Neural cell (in vitro differentiated cells): Measurements from ENCODE around the gene WDHD1. TPM values are rescaled to one million over a fixed set of nuclear protein-coding genes. Genes with fewer than 3 reads are reported as not detected.

ENCODE experiments used
- H2AFZ ChIP-seq: fragments of 200-600, 300-800 bp; sonication (generic), shearing (Covaris generic); 2 replicates; pipeline ENCODE4 v1.6.0; 2014; ENCODE audit warnings: low read depth, mild to moderate bottlenecking, antibody characterized with exemption, low read length, moderate library complexity
- H3F3A ChIP-seq: fragments of 200-600 bp; shearing (Covaris generic); 2 replicates; pipeline ENCODE4 v1.6.1; 2016; ENCODE audit warnings: mild to moderate bottlenecking, moderate library complexity, mixed read lengths, antibody characterized with exemption, low read length; ENCODE audit not compliant: insufficient read depth, poor library complexity, severe bottlenecking
- H3K27ac ChIP-seq: fragments of 200-600, 300-800 bp; sonication (generic), shearing (Covaris generic); 2 replicates; pipeline ENCODE4 v1.5.1; 2014; ENCODE audit warnings: mild to moderate bottlenecking, low read length, moderate library complexity
- H3K27me3 ChIP-seq: fragments of 300-800, 200-600 bp; sonication (generic), shearing (Covaris generic); 2 replicates; pipeline ENCODE4 v1.6.0; 2014; ENCODE audit warnings: mild to moderate bottlenecking, low read depth, low read length, moderate library complexity; ENCODE audit not compliant: insufficient read depth
- H3K36me3 ChIP-seq: fragments of 300-800, 200-600 bp; sonication (generic), shearing (Covaris generic); 2 replicates; pipeline ENCODE4 v1.5.1; 2014; ENCODE audit warnings: mild to moderate bottlenecking, antibody characterized with exemption, low read length, moderate library complexity; ENCODE audit not compliant: insufficient read depth
- H3K4me2 ChIP-seq: fragments of 300-800, 200-600 bp; sonication (generic), shearing (Covaris generic); 2 replicates; pipeline ENCODE4 v1.6.0; 2014; ENCODE audit warnings: mild to moderate bottlenecking, low read length
- H3K4me3 ChIP-seq: fragments of 300-800, 200-600 bp; sonication (generic), shearing (Covaris generic); 2 replicates; pipeline ENCODE4 v1.5.1; 2014; ENCODE audit warnings: mild to moderate bottlenecking, low read length, moderate library complexity
- H3K79me2 ChIP-seq: fragments of 200-600 bp; shearing (Covaris generic); replicated peaks from 2 replicates; pipeline ENCODE4 v1.6.0; 2014; ENCODE audit warnings: mild to moderate bottlenecking, low read length, moderate library complexity; ENCODE audit not compliant: insufficient read depth
- H3K9ac ChIP-seq: fragments of 300-800, 200-600 bp; sonication (generic), shearing (Covaris generic); 2 replicates; pipeline ENCODE4 v1.6.1; 2016; ENCODE audit warnings: mild to moderate bottlenecking, low read length, mixed read lengths
- H3K9me2 ChIP-seq: fragments of 200-600 bp; shearing (Covaris generic); 2 replicates; pipeline ENCODE4 v1.6.1; 2016; ENCODE audit warnings: mild to moderate bottlenecking, low read length, mixed read lengths; ENCODE audit not compliant: insufficient read depth
- H3K9me3 ChIP-seq: fragments of 200-600, 300-800 bp; sonication (generic), shearing (Covaris generic); 2 replicates; pipeline ENCODE4 v1.6.1; 2016; ENCODE audit warnings: mild to moderate bottlenecking, mixed run types, low read length, moderate library complexity, mixed read lengths
- H4K20me1 ChIP-seq: fragments of 200-600 bp; shearing (Covaris generic); 2 replicates; pipeline ENCODE4 v1.6.1; 2016; ENCODE audit warnings: mild to moderate bottlenecking, mixed run types; ENCODE audit not compliant: insufficient read depth
- CTCF ChIP-seq: fragments of 450-650 bp; IDR thresholded peaks from 2 replicates; pipeline ENCODE4 v1.5.1; 2014; ENCODE audit warnings: antibody characterized with exemption, mild to moderate bottlenecking, moderate library complexity; ENCODE audit not compliant: poor library complexity, severe bottlenecking
- EP300 ChIP-seq: fragments of 450-650 bp; conservative IDR thresholded peaks from 2 replicates; pipeline ENCODE4 v1.6.1; 2014; ENCODE audit warnings: antibody characterized with exemption, mild to moderate bottlenecking, moderate library complexity; ENCODE audit not compliant: poor library complexity, severe bottlenecking
- EZH2 ChIP-seq: fragments of 200-600, 300-800 bp; shearing (Covaris generic), sonication (generic); IDR thresholded peaks from 2 replicates; pipeline ENCODE4 v1.6.1; 2014; ENCODE audit warnings: antibody characterized with exemption, low read length, borderline replicate concordance, mild to moderate bottlenecking; ENCODE audit not compliant: insufficient read depth, poor library complexity, severe bottlenecking
- MXI1 ChIP-seq: fragments of 450-650 bp; conservative IDR thresholded peaks from 2 replicates; pipeline ENCODE4 v1.6.1; 2014; ENCODE audit warnings: antibody characterized with exemption, mild to moderate bottlenecking; ENCODE audit not compliant: poor library complexity, severe bottlenecking
- POLR2AphosphoS5 ChIP-seq: IDR thresholded peaks from 2 replicates; pipeline ENCODE4 v1.6.1; 2012
- RAD21 ChIP-seq: fragments of 450-650 bp; conservative IDR thresholded peaks from 2 replicates; pipeline ENCODE4 v1.6.1; 2014; ENCODE audit warnings: antibody characterized with exemption, mild to moderate bottlenecking, moderate library complexity
- REST ChIP-seq: IDR thresholded peaks from 2 replicates; pipeline ENCODE4 v1.6.1; 2012; ENCODE audit warnings: borderline replicate concordance
- SMC3 ChIP-seq: fragments of 450-650 bp; conservative IDR thresholded peaks from 2 replicates; pipeline ENCODE4 v1.6.1; 2014; ENCODE audit warnings: antibody characterized with exemption, mild to moderate bottlenecking, moderate library complexity; ENCODE audit not compliant: poor library complexity
- TAF1 ChIP-seq: IDR thresholded peaks from 2 replicates; pipeline ENCODE4 v1.6.1; 2012; ENCODE audit warnings: low read depth
- polyA plus RNA-seq: library from polyadenylated mRNA; depleted of rRNA; stranded (reverse); fragments of >200 nt; gene quantifications from 2 replicates; pipeline ENCODE4 v1.2.3, GENCODE V29; 2014

The WDHD1 gene
- polyA plus RNA-seq, 1 donor from 2014 or later, result 8.0 TPM

- Histone ChIP-seq H3K4me2 (no peak overlapping the region), H3F3A (no peaks in the 10 kb centered on the region), H3K36me3 (no peaks in the 10 kb centered on the region), H3K27me3 (no peaks in the 10 kb centered on the region), H3K9me3 (no peaks in the 10 kb centered on the region), H4K20me1 (no peaks in the 10 kb centered on the region), H3K9me2 (no peaks in the 10 kb centered on the region), H3K9ac (no peak overlapping the region), H3K4me3 (no peak overlapping the region), H3K27ac (no peak overlapping the region), H2AFZ (no peak overlapping the region), H3K79me2 (no peaks in the 10 kb centered on the region)
- TF ChIP-seq MXI1 (no peak), SMC3 (no peak), EZH2 (no peak), CTCF (no peak), TAF1 (no peak), REST (no peak), POLR2AphosphoS5 (no peak), EP300 (no peak), RAD21 (no peak)
Observed at GRCh38 chr14:54890788-54891187, 136.1 kb downstream of the WDHD1 start.

- Histone ChIP-seq H3K79me2 (no peaks in the 10 kb centered on the region), H4K20me1 (no peaks in the 10 kb centered on the region), H3K9me2 (no peaks in the 10 kb centered on the region), H3K9me3 (no peaks in the 10 kb centered on the region), H3K27ac (no peak overlapping the region), H3K36me3 (no peaks in the 10 kb centered on the region), H3K9ac (no peak overlapping the region), H3K27me3 (no peaks in the 10 kb centered on the region), H3K4me2 (no peak overlapping the region), H2AFZ (no peak overlapping the region), H3K4me3 (no peak overlapping the region), H3F3A (no peaks in the 10 kb centered on the region)
- no peak for TF ChIP-seq SMC3
- TF ChIP-seq TAF1, result no peak
- TF ChIP-seq POLR2AphosphoS5, result no peak
- no peak for TF ChIP-seq REST
- TF ChIP-seq EZH2, result no peak
- TF ChIP-seq RAD21, result no peak
- no peak for TF ChIP-seq MXI1
Observed at GRCh38 chr14:54889919-54890318, 137.0 kb downstream of the WDHD1 start.

Other genes with a start within 250 kb of the WDHD1 start
- 4.9 and 5.0 TPM in 2 replicates for gene GCH1, start 124.3 kb downstream of the WDHD1 start, polyA plus RNA-seq
- gene SOCS4, start 137 bp upstream of the WDHD1 start, polyA plus RNA-seq, result 25.2 and 27.3 TPM in 2 replicates
- 35.4 and 37.6 TPM in 2 replicates for gene MAPK1IP1L, start 24.5 kb upstream of the WDHD1 start, polyA plus RNA-seq
- gene LGALS3, start 102.2 kb upstream of the WDHD1 start, polyA plus RNA-seq, result 0.12 TPM in 1 of 2 replicates, not detected in the other
- gene DLGAP5, start 164.5 kb upstream of the WDHD1 start, polyA plus RNA-seq, result 1.9 and 2.0 TPM in 2 replicates
- gene FBXO34, start 244.3 kb upstream of the WDHD1 start, polyA plus RNA-seq, result 29.9 and 34.2 TPM in 2 replicates